Measurements from ENCODE around the gene DAPK1.
"Not testable (repeated sequence)": the region's sequence is repeated elsewhere in the genome, so short reads cannot be mapped to it uniquely, and the experiment has no call there.

The DAPK1 gene

GRCh38 chr9:87547671-87548081 lies 50.0 kb downstream of the DAPK1 start:
- DNase-seq: no peak

GRCh38 chr9:87548159-87548558 lies 50.5 kb downstream of the DAPK1 start:
- no peak for DNase-seq

- DNase-seq: not testable (repeated sequence)
These were observed 51.4 kb downstream of the DAPK1 start for GRCh38 chr9:87549088-87549487.

- no peak for DNase-seq
These were observed 52.1 kb downstream of the DAPK1 start for GRCh38 chr9:87549791-87550190.

GRCh38 chr9:87550253-87550954 lies 52.7 kb downstream of the DAPK1 start:
- DNase-seq: no peak

GRCh38 chr9:87551772-87552217 lies 54.1 kb downstream of the DAPK1 start:
- no peak for DNase-seq

GRCh38 chr9:87554171-87554910 lies 56.7 kb downstream of the DAPK1 start:
- DNase-seq: no peak

DNA sequence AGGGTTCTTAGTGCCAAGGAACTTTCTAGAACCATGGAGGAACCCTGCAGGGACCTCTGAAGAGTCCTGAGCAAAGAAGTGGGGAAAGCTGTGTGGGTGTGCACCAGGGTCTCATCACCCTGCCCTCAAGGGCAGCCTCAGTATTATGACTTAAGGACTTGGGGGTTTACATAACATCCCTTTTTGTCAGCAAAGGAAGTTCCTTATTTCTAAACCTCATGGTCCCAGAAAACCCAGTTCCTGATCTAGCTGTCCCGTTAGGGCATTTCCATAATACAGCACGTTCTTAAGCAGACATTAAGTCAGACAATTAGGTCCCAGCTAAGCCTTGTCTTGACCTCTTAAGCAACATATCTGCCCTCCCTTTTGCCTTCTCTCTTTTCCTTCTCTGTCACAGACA lies 57.3 kb downstream of the DAPK1 start:
- DNase-seq: no peak

- DNase-seq: no peak
These were observed 58.4 kb downstream of the DAPK1 start for GRCh38 chr9:87556039-87556438.

DNA sequence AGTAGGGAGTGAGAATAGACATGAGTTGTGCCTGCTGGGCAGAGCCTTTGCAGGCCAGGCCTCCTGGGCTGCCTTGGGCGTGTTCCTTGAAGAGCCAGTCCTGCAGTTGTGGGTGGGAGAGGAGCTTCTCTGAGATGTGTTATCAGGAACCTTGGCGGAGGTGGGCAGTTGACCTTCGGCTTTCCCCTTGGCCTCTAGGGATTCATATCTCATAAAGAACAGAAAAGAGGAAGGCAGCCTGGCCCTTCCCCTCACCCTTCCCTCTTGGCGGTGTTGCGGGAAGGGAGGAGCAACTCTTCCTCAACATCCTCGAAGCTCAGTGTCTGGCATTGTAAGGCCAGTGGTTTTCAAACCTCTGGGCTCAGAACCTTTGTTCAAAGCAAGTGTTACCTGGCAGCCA lies 59.2 kb downstream of the DAPK1 start:
- no peak for DNase-seq

GRCh38 chr9:87557996-87558395 lies 60.3 kb downstream of the DAPK1 start:
- no peak for DNase-seq

DNA sequence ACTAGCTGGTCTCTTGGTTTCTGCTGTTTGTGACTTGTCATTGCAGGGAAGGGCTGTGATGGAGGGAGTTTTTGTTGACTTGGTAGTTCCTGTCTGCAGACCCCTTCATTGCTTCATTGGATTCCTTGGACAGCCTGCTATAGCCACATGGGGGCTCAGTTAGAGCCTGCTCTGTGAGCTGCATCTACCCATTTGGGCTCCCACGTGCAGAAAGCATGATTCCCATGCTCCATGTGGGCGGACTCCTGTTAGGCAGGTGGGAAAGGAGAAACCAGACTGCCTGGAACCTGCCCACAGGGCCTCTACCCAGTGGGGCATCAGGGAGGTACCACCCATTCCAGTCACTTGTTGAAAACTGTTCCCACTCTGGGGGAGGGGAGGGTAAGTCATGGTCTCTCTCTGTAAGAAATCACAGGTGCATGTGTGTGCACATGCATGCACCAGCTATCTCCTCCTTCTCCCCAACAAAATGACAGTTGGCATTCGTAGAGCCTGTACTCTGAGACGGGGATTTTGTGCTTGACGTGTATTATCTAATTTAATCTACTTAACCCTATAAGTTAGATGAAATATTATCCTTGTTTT lies 61.0 kb downstream of the DAPK1 start:
- no peak for DNase-seq

- DNase-seq: no peak
These were observed 64.4 kb downstream of the DAPK1 start for GRCh38 chr9:87562062-87562461.

DNA sequence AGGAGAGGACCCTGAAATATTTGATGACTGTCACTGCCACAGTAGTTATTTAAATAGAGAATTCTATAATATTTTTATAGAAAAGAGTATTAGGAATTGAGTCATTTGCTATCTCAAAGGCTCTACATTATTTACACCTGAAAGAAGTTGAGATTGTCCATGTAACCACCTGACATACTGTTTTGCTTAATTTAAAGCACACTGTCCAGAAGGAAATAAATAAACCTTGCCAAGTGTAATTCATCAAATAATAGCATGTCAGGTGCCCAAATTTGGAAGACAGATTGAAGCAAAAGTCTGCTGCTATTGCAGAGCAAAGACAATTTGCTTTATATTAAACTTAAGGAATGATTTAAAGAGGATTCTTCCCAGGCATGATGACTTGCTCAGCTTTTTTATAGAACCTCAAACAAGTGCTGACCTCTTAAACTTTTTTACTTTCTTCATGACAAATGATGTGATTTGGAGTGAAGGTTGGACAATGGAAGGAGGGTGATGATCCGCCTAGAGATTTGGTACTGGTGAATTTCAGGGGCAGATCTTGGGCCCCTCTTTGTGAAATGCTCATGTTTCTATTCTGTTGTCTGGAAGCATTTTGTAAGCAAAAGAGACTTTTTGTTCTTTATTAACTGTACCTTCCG lies 65.0 kb downstream of the DAPK1 start:
- no peak for DNase-seq

- DNase-seq: no peak
These were observed 66.4 kb downstream of the DAPK1 start for GRCh38 chr9:87564111-87564510.

- DNase-seq: no peak
These were observed 67.1 kb downstream of the DAPK1 start for GRCh38 chr9:87564791-87565241.

DNA sequence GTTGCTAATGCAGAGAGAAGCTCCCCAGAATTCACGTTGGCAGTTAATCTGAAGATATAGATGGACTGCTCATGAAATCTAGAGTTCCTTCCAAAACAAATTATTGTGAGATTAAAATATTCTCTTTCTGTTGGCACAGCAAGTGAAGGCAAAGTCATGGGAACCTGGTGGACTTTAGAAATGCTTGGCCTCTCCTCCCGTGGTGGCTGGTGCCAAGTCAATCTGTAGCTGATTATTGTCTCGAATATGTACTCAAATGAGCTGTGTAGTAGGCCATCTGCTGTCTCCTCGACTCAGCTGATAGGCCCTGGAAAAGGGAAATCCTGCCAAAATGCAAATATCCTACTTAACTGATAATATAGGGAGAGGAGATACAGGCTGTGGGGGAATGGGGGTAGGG lies 69.3 kb downstream of the DAPK1 start:
- DNase-seq: peak in 1 of 2 experiments; percentile 37

DNA sequence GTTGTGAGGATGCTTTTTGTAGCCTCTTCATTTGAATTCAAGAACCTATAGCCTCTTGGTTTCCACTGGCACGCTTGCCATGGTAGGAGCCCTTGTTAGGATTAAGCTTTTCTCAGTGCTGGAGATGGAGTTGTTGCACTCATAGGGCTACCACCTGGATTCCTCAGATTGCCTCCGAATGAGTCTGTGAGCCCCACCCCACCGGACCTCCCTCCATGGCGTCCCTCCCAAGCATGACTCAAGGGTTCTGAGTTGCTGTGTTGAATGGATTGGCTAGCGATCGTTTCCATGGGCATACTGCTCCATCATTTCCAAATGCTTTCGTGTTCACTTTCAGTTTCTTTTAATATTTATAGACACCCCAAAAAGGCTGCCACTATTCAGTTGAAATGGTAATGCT lies 69.9 kb downstream of the DAPK1 start:
- DNase-seq: no peak

DNA sequence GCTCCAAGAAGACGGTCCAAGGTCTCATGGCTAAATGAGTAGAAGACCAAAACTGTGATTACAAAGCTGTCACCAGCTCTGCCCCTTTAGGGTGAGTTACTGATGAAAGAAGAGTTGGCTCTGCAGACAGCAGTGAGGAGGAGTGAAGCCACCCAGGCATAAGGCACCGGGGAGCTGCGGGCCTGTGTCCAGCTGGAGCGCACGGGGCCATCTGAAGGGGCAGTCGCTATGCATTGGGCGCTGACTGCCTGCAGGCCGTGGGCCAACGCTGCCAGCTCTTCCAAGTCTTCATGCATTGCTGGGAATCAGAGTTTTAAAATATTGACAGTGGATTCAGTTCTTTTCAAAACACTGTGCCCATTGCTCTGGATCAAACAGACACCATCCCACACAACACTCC lies 70.3 kb downstream of the DAPK1 start:
- DNase-seq: no peak

- DNase-seq: no peak
These were observed 70.7 kb downstream of the DAPK1 start for GRCh38 chr9:87568401-87568800.

GRCh38 chr9:87569008-87569509 lies 71.4 kb downstream of the DAPK1 start:
- DNase-seq: no peak

GRCh38 chr9:87569518-87569917 lies 71.9 kb downstream of the DAPK1 start:
- no peak for DNase-seq

All from cerebellar nuclear complex (tissue), 1 donor.